ENCODE data around the gene DDO.

Gene DDO

DNA sequence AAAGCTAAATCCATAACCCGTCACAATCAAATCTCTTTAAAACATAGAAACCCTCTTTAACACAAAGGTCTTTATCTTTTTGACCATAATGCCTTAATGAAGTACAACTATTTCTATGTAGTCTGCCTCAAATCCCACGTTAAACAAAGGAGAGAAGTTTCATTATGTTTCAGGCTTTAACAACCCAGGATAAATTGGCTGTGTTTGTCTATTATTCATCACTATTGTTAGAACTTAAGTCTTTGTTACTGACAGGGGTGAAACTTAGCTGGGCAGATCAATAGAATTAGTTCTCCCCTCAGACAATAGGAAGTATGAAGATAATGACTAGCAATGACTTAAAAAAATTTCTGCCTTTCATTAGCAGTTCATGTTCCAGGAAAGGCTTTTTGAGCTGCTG lies 47.1 kb downstream of the DDO start:
- TF ChIP-seq CTCF (IDR thresholded peaks at IDR 0.05; ENCODE audit: extremely low read depth, missing control alignments), result no peak
- DNase-seq (ENCODE audit: low spot score), result no peak

GRCh38 chr6:110367825-110368224 lies 47.5 kb downstream of the DDO start:
- DNase-seq (ENCODE audit: low spot score), result no peak
- no peak for TF ChIP-seq CTCF (IDR thresholded peaks at IDR 0.05; ENCODE audit: extremely low read depth, missing control alignments)

GRCh38 chr6:110366975-110367374 lies 48.4 kb downstream of the DDO start:
- TF ChIP-seq CTCF (IDR thresholded peaks at IDR 0.05; ENCODE audit: extremely low read depth, missing control alignments), result no peak

GRCh38 chr6:110366256-110366655 lies 49.1 kb downstream of the DDO start:
- DNase-seq (ENCODE audit: low spot score), result no peak
- TF ChIP-seq CTCF (IDR thresholded peaks at IDR 0.05; ENCODE audit: extremely low read depth, missing control alignments), result no peak

More at GRCh38 chr6:110366975-110367374, 48.4 kb downstream of the DDO start:
- no peak for DNase-seq (ENCODE audit: low spot score)

DNA sequence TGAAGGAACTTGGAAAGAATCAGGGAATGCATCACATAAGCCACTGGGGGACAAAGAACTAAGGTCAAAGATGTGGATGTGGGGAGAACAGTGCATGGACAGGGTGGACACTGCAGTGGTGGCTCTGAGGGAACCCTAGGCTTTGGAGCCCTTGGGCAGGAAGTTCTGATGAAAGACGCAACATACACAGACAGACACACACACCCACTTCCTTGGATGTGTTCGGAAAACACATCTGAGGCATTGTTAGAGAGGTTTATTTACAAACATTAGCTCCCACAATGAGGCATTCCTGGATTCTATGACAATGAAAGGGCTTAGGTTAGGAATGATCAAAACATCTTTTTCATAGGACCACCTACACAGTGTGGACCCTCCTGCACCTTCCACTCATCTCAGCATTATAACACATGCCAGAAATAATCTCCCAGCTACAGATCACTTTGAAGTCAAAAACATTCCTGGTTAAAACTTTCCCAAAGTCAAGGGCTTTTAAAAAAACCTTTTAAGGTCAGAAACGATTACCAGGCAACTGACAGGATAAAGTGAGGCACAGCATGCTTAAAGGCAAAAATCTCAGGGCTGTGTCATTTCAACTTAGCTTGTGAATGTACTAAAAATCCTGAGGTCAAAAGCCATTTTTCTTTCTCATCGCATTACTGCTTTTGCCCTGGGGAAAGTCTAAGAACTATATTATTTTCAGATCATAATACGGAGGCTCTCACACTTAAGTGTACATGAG lies 50.8 kb downstream of the DDO start:
- no peak for DNase-seq (ENCODE audit: low spot score)
- TF ChIP-seq CTCF (IDR thresholded peaks at IDR 0.05; ENCODE audit: extremely low read depth, missing control alignments), result no peak

GRCh38 chr6:110363748-110364147 lies 51.6 kb downstream of the DDO start:
- DNase-seq (ENCODE audit: low spot score), result no peak
- no peak for TF ChIP-seq CTCF (IDR thresholded peaks at IDR 0.05; ENCODE audit: extremely low read depth, missing control alignments)

GRCh38 chr6:110360676-110361075 lies 54.7 kb downstream of the DDO start:
- DNase-seq (ENCODE audit: low spot score), result no peak
- TF ChIP-seq CTCF (IDR thresholded peaks at IDR 0.05; ENCODE audit: extremely low read depth, missing control alignments), result no peak
